ENCODE data around the gene ARPP21.

- TF ChIP-seq CTCF (IDR thresholded peaks at IDR 0.05) (no peak), EP300 (IDR thresholded peaks at IDR 0.05) (no peak)
These were observed 108.8 kb downstream of the ARPP21 start for GRCh38 chr3:35748144-35748543.
